Measurements from ENCODE around the gene TMEM138.

Gene TMEM138

GRCh38 chr11:61361741-61362541, at the start of gene TMEM138, which contains the start of gene CYB561A3:
TSS of gene TMEM138 (plus strand) at chr11:61362374. CDS start at chr11:61364391, 2,017 bp downstream.
TSS of gene CYB561A3 (minus strand) at chr11:61361882. CDS start at chr11:61356713, 5,169 bp downstream.
- peak; percentile 96 for DNase-seq (ENCODE audit: low spot score)

- peak; percentile 10 for DNase-seq (ENCODE audit: low spot score)
Measured at GRCh38 chr11:61315260-61315659, 46.9 kb upstream of the TMEM138 start.

DNA sequence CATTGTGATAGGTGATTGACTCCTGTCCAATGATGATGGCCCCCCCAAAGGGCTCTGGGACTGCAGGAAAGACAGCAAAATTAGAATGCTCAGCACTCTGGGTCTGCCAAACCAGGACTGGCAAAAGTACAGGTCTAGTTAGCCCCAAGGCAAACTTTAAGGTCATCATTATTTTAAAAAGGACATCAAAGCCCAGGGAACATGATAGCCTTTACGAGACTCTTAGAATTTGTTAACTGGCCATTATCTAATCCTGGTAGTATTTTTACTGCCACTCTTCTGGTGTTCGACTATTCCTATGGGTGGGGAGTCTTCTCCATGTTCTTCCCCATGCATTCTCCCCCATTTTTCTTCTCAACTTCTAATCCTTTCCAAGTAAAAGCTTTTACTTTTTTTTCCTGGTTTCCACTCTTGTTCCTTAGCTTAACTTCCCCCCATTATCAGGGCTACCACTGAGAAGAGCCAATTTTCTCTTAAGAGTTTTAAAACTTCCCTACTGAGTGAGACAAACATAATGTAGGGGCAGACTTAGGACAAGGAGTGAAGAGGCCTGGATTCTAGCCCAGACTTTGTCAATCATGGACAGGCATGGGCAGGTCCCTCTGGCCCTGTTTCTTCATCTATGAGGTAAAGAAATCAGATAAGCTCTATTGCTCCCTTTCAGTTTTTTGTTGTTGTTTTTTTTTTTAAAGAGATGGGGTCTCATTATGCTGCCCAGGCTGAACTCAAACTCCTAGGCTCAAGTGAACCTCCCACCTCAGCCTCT, 36.3 kb upstream of the TMEM138 start:
- no peak for DNase-seq (ENCODE audit: low spot score)

- DNase-seq (ENCODE audit: low spot score) = no peak
Measured at GRCh38 chr11:61327669-61328071, 34.5 kb upstream of the TMEM138 start.

DNA sequence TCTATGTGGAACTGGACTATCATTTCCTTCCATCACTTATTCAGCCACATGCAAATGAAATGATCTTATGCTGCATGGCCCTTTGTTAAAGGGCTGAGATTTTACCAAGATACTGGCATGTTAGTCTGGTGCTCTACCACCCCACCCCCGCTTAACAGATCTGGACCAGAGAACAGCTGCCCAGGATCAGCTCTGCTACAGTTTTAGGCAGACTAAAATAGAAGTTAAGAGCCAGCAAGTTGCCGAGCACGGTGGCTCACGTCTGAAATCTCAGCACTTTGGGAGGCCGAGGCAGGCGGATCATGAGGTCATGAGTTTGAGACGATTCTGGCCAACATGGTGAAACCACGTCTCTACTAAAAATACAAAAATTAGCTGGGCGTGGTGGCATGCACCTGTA, 33.8 kb upstream of the TMEM138 start:
- DNase-seq (ENCODE audit: low spot score) = no peak

DNA sequence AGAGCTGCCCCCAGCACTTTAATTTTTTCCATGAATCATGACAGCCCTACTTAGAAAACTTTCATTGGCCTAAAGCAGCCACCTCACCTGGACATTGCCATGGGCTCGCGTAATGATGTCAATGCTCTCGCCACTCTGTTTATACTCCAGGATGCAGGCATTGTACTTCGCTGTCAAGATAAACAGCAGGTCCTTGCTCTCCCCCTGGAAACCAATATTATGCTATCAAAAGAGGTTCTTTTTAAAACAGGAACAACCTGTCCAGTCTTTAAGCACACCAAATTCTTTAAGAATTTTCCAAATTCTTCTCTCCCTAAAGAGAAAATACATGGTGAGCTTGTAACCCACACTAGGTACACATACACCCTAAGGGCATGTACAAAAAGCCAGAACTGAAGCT, 32.3 kb upstream of the TMEM138 start:
- DNase-seq (ENCODE audit: low spot score) = no peak

- no peak for DNase-seq (ENCODE audit: low spot score)
Measured at GRCh38 chr11:61331651-61332050, 30.5 kb upstream of the TMEM138 start.

DNA sequence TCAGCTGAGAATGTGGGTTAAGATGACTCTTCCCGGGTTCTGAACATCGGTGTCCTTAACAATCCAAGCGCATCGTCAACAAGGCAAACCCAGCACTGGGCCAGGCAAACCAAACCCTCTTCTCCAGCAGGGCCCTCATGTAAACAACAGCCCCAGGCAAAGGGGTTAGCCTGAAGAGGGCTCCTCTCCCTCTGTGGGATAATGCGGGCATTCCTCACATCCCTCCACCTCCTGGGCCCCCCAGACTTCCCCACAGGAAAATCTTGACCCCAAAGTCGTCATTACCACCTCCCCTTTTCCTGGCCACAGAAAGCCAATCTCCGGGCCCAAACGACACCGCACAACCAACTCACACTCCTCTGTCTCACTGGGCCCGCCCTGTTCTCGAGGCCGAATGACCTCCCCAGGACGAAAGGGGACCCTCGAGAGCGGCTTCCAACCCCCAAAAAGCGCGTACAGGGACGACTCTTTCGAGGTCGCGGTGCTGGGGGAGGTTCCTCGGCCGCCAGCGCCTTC, 29.8 kb upstream of the TMEM138 start:
- DNase-seq (ENCODE audit: low spot score) = peak; percentile 23

GRCh38 chr11:61332797-61333549, 29.2 kb upstream of the TMEM138 start, which contains the start of the genes DDB1 and TKFC:
TSS of gene DDB1 (minus strand) at chr11:61333105. CDS start at chr11:61332968, 137 bp downstream.
TSS of gene TKFC (plus strand) at chr11:61333228. CDS start at chr11:61334729, 1,501 bp downstream.
- peak; percentile 94 for DNase-seq (ENCODE audit: low spot score)

- no peak for DNase-seq (ENCODE audit: low spot score)
Measured at GRCh38 chr11:61333550-61334433, 28.4 kb upstream of the TMEM138 start.

DNA sequence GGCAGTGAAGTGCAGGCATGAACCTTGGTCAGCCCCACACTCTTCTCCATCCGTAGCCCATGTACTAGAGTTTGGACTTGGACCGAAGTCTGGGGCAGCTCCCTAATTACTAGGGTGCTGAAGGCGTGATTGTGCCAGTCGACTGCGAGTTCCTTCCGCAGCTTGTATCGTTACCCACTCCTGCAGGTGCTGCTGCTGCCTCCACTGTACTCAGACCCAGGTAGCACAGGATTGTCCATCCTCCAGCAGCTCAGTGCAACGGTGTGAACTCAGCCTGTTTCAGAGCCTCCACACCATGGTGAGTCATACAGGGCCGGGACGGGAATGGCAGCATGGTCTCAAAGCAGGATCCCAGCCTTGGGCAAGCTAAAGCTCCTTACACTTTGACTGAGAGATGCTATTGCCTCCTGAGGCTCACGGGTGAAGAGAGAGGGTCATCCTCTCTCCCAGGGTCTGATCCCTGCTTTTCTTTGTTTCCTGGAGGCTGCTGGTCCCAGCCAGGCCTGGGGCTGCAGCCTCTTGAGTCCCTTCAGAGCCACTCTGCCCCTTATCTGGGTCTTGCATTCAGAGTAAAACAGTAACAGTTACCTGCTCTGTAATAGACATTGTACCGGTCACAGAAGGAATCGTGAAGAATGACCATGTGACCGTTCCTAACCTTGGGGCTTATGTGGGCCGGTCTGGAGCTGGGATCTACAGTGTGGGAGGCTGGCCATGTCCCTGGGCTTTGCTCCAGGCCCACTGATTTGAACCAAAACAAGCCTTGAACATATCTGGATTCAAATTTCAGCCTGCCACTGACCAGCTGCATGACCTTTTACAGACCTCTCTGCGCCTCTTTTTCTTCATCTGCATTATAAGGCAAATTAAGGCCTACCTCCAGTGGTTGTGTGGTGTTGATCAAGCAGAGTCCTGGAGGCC, 27.5 kb upstream of the TMEM138 start:
- peak; percentile 59 for DNase-seq (ENCODE audit: low spot score)

DNA sequence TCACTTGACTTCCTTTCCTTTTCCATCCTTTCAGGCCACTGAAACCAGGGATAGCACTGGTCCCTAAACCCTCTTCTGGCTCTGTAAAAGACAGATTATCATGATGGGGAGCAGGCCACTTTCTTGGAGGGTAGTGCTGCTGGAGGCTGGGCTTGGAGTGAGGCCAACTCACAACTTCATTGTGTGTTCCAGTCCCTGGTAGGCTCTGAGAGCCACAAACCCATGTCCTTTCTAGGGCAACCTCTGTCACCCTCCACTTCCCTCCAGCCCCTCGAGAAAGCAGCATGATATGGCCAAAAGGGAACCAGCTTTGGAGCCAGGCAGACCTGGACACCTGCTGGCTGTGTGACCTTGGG, 26.8 kb upstream of the TMEM138 start:
- DNase-seq (ENCODE audit: low spot score) = no peak

DNA sequence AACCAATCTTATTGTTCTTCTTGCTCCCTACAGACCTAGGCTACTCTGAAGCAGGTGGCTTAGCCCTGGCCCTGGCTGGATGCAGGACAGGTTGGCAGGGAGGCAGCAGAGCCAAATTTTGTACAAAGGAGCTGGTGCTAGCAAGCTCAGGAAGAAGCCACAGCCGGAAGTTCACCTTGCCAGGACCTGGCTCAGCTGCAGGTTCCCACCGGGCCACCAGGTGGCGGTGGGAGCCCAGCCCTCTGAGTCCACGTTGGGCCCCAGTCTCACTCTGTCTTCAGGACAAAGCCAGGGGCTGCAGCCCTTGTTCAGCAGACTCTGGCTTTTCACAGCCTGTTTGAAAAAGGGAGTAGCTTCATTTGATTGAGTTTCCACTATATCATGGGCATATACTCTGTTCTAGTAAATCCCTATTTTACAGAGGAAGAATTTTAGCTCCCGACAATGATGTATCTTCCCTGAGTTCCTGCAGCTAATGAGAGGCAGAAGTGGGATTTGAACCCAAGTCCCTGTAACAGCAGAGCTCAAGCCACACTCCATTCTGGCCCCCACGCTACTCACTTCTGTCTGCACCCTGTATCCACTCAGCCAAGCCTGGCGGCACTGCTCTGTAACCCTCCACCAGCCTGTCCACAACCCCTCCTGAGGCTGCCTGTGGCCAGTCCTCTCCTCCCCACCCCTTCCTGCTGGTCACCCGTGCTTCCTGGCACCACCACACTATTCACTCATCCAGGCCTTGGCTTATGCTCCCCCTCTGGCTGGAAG, 25.8 kb upstream of the TMEM138 start:
- peak; percentile 84 for DNase-seq (ENCODE audit: low spot score)

GRCh38 chr11:61337706-61338470, 24.3 kb upstream of the TMEM138 start:
- DNase-seq (ENCODE audit: low spot score) = no peak

GRCh38 chr11:61338783-61339489, 23.2 kb upstream of the TMEM138 start:
- no peak for DNase-seq (ENCODE audit: low spot score)

- DNase-seq (ENCODE audit: low spot score) = no peak
Measured at GRCh38 chr11:61339490-61339878, 22.7 kb upstream of the TMEM138 start.

DNA sequence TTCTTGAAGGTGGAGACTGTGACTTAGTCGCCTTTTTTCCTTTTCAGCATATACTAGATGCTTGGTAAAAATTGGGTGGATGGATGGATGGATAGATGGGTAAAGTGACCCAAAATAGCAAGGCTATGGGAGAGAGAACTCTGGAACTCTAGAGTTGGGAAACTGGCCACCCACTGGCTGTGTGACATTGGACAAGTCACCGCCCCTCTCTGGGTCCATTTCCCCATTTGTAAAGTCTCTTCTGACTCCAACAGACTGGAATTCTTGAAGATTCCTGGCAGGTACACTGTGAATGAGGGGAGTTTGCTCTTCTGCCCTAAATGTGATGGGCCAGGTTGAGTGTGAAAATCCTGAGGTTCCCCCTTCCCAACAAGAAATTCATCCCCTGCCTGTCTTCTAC, 21.2 kb upstream of the TMEM138 start:
- no peak for DNase-seq (ENCODE audit: low spot score)

DNA sequence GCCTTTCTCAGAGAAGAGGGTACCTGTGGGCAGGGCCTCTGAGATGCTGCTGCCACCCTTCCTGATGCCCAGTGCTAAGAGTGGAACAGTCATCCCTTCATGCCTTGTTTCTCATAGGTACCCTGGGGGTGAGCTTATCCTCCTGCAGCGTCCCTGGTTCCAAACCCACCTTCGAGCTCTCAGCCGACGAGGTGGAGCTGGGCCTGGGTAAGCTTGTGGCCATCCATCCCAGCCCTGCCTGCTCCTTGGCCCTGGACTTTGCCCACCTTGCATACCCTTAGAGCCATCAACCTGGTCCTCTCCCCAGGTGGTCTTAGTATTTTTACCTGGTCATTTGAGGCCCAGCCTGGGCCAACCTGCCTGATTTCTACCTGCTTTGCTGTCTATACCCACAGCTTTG, 20.5 kb upstream of the TMEM138 start:
- DNase-seq (ENCODE audit: low spot score) = no peak
